KMS-11 (cell line): ENCODE measurements around the gene ABCA1.

ENCODE experiments used
- H2AFZ ChIP-seq: fragments of 200-600 bp; sonication (generic); 2 replicates; pipeline ENCODE4 v1.6.1; 2016; ENCODE audit warnings: antibody characterized with exemption, mixed run types, low read depth
- H3K27ac ChIP-seq: fragments of 200-600 bp; sonication (generic); 2 replicates; pipeline ENCODE4 v1.6.1; 2016; ENCODE audit warnings: mild to moderate bottlenecking, mixed run types
- H3K27me3 ChIP-seq: fragments of 200-600 bp; sonication (generic); 2 replicates; pipeline ENCODE4 v1.6.1; 2017; ENCODE audit warnings: mild to moderate bottlenecking, low read depth, mixed run types, moderate library complexity; ENCODE audit not compliant: insufficient read depth
- H3K36me3 ChIP-seq: fragments of 200-600 bp; sonication (generic); 2 replicates; pipeline ENCODE4 v1.6.1; 2017; ENCODE audit warnings: mild to moderate bottlenecking, mixed run types; ENCODE audit not compliant: insufficient read depth
- H3K4me1 ChIP-seq: fragments of 200-600 bp; sonication (generic); 2 replicates; pipeline ENCODE4 v1.6.1; 2016; ENCODE audit warnings: mild to moderate bottlenecking, low read depth, mixed run types; ENCODE audit not compliant: poor library complexity, severe bottlenecking
- H3K4me2 ChIP-seq: fragments of 200-600 bp; sonication (generic); 2 replicates; pipeline ENCODE4 v1.7.0; 2016; ENCODE audit warnings: mild to moderate bottlenecking, mixed run types
- H3K4me3 ChIP-seq: fragments of 200-600 bp; sonication (generic); IDR thresholded peaks from 2 replicates; pipeline ENCODE4 v1.6.1; 2017; ENCODE audit warnings: low read depth, low read length, mixed read lengths; ENCODE audit not compliant: insufficient read depth
- H3K79me2 ChIP-seq: fragments of 200-600 bp; sonication (generic); 2 replicates; pipeline ENCODE4 v1.6.1; 2016; ENCODE audit warnings: low read depth, mixed run types; ENCODE audit not compliant: insufficient read depth
- H3K9ac ChIP-seq: fragments of 200-600 bp; sonication (generic); 2 replicates; pipeline ENCODE4 v1.6.1; 2016; ENCODE audit warnings: mild to moderate bottlenecking, mixed run types
- H4K20me1 ChIP-seq: fragments of 200-600 bp; sonication (generic); 2 replicates; pipeline ENCODE4 v1.6.1; 2016; ENCODE audit warnings: mild to moderate bottlenecking, mixed run types; ENCODE audit not compliant: insufficient read depth
- TF ChIP-seq, protein P1 (sequence below): fragments of 200-600 bp; sonication (generic); conservative IDR thresholded peaks from 2 replicates; pipeline ENCODE4 v1.6.1; 2017; ENCODE audit warnings: low read depth, mild to moderate bottlenecking, antibody characterized with exemption, low read length, moderate library complexity, mixed read lengths

The ABCA1 gene

DNA sequence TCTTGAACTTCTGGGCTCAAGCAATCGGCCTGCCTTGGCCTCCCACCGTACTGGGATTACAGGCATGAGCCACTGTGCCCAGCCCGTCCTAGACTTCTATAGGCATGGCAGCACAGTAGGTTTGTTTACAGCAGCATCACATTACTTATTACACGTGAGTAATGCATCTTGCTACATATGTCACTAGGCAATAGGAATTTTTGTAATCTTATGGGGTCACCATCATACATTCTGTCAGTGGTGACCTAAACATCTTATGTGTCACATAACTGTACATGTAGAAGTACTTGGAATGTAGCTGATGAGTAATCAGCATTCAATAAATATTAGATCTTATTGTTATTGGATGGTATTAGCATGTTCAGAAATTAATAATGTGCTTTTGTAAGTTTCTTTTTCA lies 22.9 kb upstream of the ABCA1 start:
- no peak overlapping the region for H3K4me3 ChIP-seq
- no peak overlapping the region for H3K4me2 ChIP-seq
- H2AFZ ChIP-seq: no peak overlapping the region
- no peak overlapping the region for H3K27ac ChIP-seq
- H3K36me3 ChIP-seq: no peaks in the 10 kb centered on the region
- H3K9ac ChIP-seq: no peak overlapping the region
- no peaks in the 10 kb centered on the region for H3K4me1 ChIP-seq
- no peaks in the 10 kb centered on the region for H3K79me2 ChIP-seq
- H4K20me1 ChIP-seq: no peaks in the 10 kb centered on the region
- no peaks in the 10 kb centered on the region for H3K27me3 ChIP-seq
- TF ChIP-seq, protein P1, sequence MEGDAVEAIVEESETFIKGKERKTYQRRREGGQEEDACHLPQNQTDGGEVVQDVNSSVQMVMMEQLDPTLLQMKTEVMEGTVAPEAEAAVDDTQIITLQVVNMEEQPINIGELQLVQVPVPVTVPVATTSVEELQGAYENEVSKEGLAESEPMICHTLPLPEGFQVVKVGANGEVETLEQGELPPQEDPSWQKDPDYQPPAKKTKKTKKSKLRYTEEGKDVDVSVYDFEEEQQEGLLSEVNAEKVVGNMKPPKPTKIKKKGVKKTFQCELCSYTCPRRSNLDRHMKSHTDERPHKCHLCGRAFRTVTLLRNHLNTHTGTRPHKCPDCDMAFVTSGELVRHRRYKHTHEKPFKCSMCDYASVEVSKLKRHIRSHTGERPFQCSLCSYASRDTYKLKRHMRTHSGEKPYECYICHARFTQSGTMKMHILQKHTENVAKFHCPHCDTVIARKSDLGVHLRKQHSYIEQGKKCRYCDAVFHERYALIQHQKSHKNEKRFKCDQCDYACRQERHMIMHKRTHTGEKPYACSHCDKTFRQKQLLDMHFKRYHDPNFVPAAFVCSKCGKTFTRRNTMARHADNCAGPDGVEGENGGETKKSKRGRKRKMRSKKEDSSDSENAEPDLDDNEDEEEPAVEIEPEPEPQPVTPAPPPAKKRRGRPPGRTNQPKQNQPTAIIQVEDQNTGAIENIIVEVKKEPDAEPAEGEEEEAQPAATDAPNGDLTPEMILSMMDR: no peak

DNA sequence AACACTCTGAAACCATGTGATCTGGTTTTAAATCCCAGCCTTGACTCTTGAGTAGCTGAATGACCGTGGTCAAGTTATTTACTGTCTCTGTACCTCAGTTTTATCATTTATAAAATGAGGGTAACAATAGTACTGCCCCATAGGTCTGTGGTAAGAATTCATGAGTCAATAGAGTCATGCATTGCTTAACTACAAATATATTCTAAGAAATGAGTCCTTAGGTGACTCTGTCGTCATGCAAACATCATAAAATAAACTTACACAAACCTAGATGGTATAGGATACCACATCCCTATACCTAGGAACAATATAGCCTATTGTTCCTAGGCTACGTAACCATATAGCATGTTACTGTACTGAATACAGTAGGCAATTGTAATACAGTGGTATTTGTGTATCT lies 20.3 kb upstream of the ABCA1 start:
- H4K20me1 ChIP-seq: no peaks in the 10 kb centered on the region
- H3K9ac ChIP-seq: no peak overlapping the region
- H3K4me2 ChIP-seq: no peak overlapping the region
- H3K79me2 ChIP-seq: no peaks in the 10 kb centered on the region
- H3K27ac ChIP-seq: no peak overlapping the region
- no peak overlapping the region for H2AFZ ChIP-seq
- H3K36me3 ChIP-seq: no peaks in the 10 kb centered on the region
- H3K27me3 ChIP-seq: no peaks in the 10 kb centered on the region
- TF ChIP-seq, protein P1: no peak
- H3K4me1 ChIP-seq: no peaks in the 10 kb centered on the region
- no peak overlapping the region for H3K4me3 ChIP-seq

DNA sequence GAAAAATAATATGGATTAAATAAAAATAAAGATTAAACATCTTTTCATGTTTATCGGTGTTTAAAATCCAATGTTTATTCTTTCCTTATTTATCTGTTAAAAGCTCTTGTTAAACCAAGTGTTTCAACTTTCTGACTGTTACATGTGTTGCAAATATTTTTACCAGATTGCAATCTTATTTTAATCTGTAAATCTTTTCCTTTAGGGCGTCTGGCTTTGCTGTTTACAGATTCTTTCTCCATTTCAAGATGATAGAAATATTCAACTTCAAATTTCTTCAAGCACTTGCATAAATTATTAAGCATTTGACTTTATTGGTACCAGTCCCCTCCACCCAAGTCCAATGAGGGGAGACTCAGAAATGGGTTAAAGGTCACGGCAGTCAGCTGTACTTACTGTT lies 16.9 kb upstream of the ABCA1 start:
- TF ChIP-seq, protein P1: no peak
- peaks cover 22% of the 10 kb centered on the region for H3K4me1 ChIP-seq
- no peak overlapping the region for H3K4me2 ChIP-seq
- no peak overlapping the region for H3K9ac ChIP-seq
- H3K4me3 ChIP-seq: no peak overlapping the region
- no peaks in the 10 kb centered on the region for H3K79me2 ChIP-seq
- no peaks in the 10 kb centered on the region for H3K36me3 ChIP-seq
- H4K20me1 ChIP-seq: no peaks in the 10 kb centered on the region
- no peak overlapping the region for H2AFZ ChIP-seq
- H3K27ac ChIP-seq: no peak overlapping the region
- H3K27me3 ChIP-seq: no peaks in the 10 kb centered on the region

DNA sequence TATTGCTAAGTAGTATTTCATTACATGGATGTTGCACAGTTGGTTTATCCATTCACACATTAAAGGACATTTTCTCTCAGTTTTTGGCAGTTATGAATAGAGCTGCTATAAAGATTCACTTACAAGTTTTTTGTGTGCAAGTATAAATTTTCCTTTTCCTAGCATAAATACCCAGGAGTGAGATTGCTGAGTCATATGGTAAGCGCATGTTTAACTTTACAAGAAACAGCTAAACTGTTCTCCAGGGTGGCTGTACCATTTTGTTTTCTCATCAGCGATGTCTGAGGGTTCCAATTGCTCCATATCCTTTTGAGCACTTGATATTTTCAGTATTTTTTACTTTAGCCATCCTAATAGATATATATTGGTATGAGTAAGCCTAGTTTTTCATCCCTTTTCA lies 16.4 kb upstream of the ABCA1 start:
- peaks cover 22% of the 10 kb centered on the region for H3K4me1 ChIP-seq
- H3K4me3 ChIP-seq: no peak overlapping the region
- H3K27me3 ChIP-seq: no peaks in the 10 kb centered on the region
- no peaks in the 10 kb centered on the region for H3K79me2 ChIP-seq
- H3K4me2 ChIP-seq: no peak overlapping the region
- no peak overlapping the region for H3K27ac ChIP-seq
- H2AFZ ChIP-seq: no peak overlapping the region
- H4K20me1 ChIP-seq: no peaks in the 10 kb centered on the region
- no peaks in the 10 kb centered on the region for H3K36me3 ChIP-seq
- H3K9ac ChIP-seq: no peak overlapping the region
- TF ChIP-seq, protein P1: no peak

DNA sequence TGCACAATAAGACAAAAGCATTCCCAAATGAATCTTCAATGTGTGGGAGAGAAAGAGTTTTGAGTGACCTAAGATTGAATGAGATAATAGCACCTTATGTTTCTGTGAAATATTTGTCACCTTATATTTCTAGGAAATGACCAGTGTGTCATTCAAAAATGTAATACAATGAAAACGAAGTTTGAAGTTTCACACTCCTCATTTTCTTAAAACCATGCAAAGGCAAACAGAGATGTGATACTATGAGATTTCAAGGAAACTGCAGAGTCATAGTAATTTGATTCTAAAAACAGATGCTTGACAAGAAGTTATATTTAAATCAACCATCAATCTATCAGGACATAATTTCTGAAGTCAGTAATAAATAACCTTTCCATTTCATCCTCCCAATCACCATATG lies 13.6 kb upstream of the ABCA1 start:
- H2AFZ ChIP-seq: peak overlapping the region; percentile 41; the same call in 1 of the 2 replicates
- no peaks in the 10 kb centered on the region for H3K36me3 ChIP-seq
- no peaks in the 10 kb centered on the region for H3K79me2 ChIP-seq
- peaks cover 22% of the 10 kb centered on the region for H3K4me1 ChIP-seq
- no peaks in the 10 kb centered on the region for H4K20me1 ChIP-seq
- H3K4me3 ChIP-seq: no peak overlapping the region
- no peak overlapping the region; the same call in 1 of the 2 replicates for H3K9ac ChIP-seq
- TF ChIP-seq, protein P1: no peak
- H3K27ac ChIP-seq: peak overlapping the region; percentile 50; the same call in 1 of the 2 replicates
- H3K4me2 ChIP-seq: peak overlapping the region; percentile 58
- no peaks in the 10 kb centered on the region for H3K27me3 ChIP-seq
